Posterior vena cava (tissue), 2 donors: Measurements from ENCODE around the gene C11orf21. TPM values are rescaled to one million over a fixed set of nuclear protein-coding genes. Genes with fewer than 3 reads are reported as not detected.
A peak's percentile ranks its signal among the peaks of the same experiment; 100 is the strongest.

ENCODE experiments used
- DNase-seq: peaks from one replicate; pipeline ENCODE4 v3.0.0-alpha.2; 2020; ENCODE audit warnings: low spot score
- intact Hi-C, 2 donors: fragments of 100-400 bp; cut with DNase I; formaldehyde crosslinking; loops; one replicate each; pipeline versions ENCODE4 v1.14.1 to v1.14.2; 2022 to 2023
- total RNA-seq, 2 donors: library from RNA; stranded (reverse); fragmentation: NEBNext Ultra II Directional; extraction: Animal tissue kit (Norgen Biotek cat#: 25700); gene quantifications; one replicate each; pipeline ENCODE4 v1.2.1, GENCODE V29; 2021
- donor health status: DM: yes; HTN: yes; CAD: no.
- donor health status: DM: yes; HTN: yes; CAD: no.

The C11orf21 gene
- total RNA-seq, 2 donors from 2014 or later = 1.3 to 1.8 TPM

DNA sequence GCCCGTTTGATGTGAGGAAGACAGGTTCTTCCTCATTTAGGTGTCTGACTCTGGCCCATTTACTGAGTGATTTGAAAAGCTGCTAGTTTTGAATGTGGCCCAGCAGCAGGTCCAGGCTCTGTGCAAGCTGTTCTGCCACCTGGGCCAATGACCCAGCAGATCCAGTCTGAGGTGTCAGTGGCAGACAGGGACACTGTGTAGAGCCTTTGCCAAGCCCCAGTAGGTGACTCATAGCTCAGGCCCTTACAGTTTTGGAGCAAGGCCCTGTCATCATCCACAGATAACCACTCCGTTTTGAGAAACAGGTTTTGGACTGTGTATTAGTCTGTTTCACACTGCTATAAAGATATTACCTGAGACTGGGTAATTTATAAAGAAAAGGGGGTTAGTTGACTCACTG is 24.0 kb upstream of the C11orf21 start:
- no peak for DNase-seq
- intact Hi-C loops = no loop called here

DNA sequence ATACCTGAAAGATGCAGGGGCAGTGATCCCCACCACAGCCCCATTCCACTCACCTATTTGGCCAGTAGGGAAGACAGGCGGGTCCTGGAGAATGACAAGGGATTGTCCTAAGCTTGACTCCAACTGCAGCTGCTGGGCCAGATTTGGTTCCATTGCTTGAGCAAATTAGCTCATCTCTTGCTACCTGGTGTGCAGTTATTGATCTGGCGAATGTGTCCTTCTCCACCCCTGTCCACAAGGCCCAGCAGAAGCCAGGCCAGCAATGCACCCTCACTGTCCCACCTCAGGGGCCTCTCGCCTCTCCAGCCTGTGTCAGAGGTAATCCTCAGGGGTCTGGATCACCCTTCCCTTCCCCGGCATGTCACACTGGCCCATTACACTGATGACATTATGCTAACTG is 23.4 kb upstream of the C11orf21 start:
- intact Hi-C loops = no loop called here
- DNase-seq = no peak

DNA sequence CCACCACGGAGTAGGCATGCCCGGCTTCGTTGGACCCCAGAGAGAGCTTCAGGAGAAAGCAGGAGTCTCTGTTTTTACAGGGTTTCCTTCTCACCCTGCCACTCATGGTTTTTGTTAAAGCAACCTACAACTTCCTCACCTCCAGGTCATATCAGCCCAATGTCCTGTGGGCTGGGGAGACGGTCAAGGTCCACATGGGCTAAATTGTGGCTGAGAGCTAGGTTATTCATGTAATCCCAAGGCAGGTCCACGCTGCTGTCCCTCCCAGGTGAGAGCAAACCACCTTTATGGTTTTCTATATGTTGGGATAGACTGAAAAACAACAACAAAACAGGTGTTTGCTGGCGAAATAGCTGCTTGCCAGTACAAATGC is 19.6 kb upstream of the C11orf21 start:
- no peak for DNase-seq
- intact Hi-C loops = no loop called here

DNA sequence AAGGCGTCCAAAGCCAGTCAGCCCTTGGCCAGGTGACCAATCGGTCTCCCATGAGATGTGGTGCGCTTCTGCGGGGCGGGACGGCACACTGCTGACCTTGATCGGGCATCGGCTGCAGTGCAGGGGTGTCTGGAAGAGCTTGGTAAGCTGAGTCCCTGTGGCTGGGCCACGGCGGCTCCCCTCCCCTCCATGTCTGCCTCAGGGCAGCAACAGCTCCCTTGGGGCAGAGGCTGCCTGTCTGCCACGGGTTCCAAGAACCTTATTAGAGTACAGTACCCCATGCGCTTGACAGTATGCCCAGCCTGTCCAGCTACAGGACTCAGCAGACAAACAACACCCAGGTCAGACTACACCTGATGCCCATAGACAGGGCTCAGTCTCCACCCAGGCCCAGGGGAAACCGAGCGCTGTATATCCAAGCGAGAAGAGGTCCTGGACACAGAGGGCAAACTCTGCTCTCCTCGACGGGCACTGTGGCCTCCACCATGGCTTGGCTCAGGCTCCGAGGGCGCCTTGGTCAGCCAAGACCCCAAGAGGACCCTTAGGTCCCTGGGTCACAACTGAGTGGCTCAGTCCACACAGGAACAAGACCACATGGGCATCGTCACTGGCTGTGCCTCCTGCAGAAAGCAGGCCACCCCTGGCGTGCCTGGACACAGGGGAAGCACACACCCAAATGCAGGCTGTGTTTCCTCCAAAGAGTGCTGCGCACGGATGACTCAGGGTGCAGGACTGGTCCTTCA is 19.0 kb upstream of the C11orf21 start:
- intact Hi-C loops = no loop called here
- DNase-seq = no peak

DNA sequence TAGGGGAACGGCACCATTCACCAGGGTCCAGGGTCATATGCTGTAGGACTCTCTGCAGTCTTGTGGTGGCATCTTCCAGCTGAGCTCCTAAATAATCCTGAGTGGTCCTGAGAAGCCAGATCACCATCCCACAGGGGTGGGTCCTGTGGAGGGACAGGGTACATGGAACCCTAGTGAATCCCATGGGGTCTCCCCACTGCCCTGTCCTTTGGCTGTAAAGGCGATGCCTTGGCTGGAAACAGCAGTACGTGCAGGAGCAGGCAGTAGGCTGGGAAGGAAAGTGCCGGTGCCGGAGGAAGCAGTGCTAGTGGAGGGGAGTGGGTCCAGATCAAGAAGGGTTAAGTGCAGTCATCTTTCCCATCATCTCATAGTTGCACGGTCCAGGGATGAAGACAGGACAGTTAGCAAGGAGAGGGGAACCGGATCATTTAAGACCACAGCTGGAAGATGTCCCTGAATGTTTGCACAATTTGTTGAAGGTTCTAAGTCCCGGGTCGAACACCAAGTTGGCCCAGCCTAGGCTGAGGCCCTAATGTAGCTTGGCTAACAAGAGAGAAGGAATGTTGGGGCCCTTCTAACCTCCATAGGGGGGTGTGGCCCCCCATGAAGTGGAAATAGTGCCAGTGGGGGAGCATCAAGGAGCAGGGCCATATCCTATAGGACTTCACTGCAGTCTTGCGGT is 18.2 kb upstream of the C11orf21 start:
- intact Hi-C loops = no loop called here
- DNase-seq = no peak

DNA sequence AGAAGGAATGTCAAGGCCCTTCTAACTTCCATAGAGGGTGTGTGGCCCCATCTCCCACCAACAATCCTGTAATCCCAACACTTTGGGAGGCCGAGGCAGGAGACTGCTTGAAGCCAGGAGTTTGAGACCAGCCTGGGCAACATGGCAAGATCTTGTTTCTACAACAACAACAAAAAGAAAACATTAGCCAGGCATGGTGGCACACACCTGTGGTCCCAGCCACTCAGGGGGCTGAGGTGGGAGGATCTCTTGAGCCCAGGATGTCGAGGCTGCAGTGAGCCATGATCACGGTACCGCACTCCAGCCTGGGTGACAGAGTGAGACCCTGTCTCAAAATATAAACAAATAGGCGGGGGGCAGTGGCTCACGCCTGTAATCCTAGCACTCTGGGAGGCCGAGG is 17.0 kb upstream of the C11orf21 start:
- intact Hi-C loops = no loop called here
- no peak for DNase-seq

DNA sequence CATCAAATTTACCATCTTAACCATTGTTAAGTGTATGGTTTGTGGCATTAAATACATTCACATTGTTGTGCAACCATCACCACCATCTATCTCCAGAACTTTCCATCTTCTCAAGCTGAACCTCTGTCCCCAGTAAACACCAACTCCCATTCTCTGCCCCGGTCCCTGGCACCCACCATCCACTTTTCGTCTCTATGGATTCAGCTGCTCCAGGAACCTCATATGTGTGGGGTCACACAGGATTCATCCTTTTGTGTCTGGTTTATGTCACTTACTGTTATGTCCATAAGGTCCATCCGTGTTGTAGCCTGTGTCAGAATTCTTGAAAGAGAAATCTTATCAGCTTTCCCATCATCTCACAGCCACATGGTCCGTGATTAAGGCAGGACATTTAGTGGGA is 16.4 kb upstream of the C11orf21 start:
- intact Hi-C loops = no loop called here
- DNase-seq = no peak

DNA sequence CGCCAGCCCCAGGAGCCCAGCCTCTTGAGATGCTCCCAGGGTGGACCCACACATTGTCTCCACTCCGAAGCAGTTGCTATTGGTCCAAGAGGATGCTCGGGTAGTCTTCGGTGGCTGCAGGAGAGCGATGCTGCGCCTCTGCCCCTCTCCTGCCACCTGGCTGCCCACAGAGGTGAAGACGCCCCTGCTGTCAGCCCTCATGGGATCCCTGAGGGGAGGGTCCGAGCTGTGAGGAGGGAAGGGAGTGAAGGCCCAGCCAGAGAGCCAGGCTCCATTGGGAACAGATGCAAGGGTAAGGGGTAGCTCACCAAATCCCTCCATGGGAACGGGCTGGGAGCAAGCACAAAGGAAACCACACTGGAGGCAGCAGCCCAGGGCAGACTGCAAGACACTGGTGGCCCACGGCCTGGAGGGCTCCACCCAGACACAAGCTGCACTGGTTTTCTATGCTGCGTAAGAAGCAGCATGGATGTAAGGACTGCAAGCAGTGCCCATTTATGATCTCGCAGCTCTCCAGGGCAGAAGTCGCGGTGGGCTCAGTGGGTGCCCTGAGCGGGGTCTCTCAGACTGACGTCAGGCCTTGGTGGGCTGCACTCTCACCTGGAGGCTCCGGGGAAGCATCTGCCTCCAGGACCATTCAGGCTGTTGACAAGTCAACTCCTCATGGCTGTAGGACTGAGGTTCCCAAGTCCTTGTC is 15.8 kb upstream of the C11orf21 start:
- intact Hi-C loops = no loop called here
- no peak for DNase-seq

DNA sequence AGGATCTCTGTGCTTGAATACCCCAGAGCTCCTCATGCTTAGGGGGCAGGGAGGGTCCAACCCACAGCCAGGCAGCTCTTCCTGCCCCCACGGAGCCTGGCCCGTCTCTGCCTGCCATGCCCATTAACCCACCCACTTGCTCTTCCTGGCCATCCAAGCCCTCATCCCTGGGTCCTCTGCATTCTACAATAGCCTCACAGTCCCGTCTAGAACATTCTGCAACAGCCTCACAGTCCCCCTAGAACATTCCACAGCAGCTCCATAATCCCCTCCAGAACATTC is 15.2 kb upstream of the C11orf21 start:
- intact Hi-C loops = no loop called here
- no peak for DNase-seq

DNA sequence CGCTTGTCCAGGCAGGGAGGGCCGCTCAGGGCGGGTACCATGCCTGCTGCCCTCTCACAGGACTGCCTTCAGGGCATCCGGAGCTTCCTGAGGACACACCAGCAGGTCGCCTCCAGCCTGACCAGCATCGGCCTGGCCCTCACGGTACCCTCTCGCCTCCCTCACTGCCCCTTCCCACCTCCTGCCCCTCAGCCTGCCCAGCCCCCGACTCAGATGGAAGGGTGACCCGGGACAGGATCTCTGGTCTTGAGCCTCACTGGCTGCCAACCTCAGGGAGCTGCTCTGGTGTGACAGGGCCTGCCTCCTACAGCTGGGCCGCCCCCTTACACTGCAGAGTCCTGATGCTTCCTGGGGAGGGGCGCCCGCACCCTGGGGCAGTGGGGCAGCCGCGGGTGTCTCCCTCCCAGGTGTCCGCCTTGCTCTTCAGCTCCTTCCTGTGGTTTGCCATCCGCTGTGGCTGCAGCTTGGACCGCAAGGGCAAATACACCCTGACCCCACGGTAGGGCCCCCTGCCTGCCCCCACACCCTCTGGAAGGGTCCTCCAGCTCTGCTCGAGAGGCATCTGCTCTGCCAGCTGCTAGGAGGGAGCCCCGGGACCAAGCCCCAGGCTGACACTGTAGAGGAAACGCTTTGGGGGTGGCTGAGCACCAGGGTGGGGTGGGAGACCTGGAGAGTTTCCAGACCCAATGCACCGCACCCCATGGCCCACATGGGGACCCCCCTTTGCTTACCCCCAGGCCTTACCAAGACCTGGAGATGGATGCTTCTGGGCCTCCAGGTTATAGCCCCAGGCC is 14.6 kb upstream of the C11orf21 start:
- intact Hi-C loops = no loop called here
- peak; percentile 76 for DNase-seq

DNA sequence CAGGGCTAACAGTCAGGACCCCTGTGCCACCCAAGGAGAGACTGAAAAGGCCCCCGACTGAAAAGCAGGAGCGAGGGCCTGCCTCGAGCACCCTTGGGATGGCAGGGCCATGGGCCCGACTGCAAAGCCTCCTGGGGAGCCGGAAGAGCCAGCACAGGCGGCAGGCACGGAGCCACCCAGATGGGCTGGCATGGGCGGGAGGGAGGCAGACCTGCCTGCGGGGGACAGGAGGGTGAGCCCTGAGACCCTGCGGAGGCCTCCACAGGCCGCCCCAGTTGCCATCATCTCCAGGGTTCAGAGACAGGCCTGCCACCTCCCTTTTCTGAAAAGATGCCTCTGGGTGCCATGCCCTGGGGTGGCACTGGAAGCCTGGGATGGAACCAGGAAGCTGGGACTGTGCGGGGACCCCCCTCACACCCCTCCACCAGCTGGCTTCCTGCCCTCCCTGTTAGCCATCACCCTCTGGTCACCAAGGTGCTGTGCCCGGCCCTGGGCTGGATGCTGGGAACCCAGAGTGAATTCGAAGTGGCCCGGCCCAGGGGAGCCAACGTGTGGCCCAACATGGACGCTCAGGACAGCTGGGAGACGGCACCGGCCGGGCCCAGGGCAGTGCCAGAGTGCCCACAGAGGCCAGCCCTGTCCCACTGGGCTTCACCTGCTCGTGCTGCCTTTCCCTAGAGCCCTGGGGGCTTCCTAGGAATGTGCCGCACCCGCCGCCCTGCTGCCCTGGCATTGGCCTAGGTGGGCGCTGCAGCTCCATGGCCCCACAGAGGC is 13.9 kb upstream of the C11orf21 start:
- DNase-seq = no peak

DNA sequence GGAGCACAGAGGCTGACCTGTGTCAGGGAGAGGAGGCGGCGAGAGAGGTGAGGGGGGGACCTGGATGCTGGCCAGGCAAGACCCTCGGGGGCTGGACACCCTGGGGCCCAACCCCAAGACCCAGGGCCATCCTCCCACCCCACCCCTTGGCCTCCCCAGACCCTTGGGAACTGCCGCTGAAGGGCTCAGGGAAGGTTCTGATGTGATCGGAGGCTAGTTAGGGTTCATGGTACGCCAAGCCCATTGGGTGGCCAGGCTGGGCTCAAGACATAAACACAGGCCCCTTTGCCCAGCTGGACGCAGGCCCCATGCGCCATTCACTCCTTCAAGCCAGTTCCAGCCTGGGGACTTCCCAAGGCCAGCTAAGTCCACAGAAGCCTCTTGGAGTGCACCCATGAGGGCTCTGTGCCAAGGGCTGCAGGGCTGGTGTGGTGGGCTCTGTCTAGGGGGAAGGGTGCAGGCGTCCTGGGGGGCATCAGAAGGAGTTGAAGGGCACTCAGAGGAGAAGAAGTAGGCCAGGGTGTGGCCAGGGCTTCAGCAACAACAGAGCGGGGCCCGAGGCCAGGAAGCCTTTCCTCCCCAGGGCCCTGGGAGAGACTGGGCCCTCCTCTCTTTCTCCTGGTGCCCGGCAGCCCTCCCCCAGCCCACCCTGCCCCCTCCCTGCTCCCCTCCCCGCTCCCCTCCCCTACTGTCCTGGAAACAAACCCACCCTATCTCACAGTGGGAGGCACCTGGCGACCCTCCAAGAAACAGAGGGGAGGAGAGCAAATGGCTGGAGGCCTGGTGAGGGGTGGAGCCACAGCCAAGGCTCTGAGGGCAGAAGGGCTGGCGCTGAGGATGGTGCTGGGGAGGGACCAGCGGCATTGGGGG is 13.0 kb upstream of the C11orf21 start:
- DNase-seq = peak; percentile 92
- intact Hi-C loops = loop anchor here in 1 of 2 donors (5.0 kb wide), 1 partner anchor 68 kb away; no protein-coding TSS in a partner anchor

More for the DNA sequence above, 13.9 kb upstream of the C11orf21 start:
- intact Hi-C loops = no loop called here

DNA sequence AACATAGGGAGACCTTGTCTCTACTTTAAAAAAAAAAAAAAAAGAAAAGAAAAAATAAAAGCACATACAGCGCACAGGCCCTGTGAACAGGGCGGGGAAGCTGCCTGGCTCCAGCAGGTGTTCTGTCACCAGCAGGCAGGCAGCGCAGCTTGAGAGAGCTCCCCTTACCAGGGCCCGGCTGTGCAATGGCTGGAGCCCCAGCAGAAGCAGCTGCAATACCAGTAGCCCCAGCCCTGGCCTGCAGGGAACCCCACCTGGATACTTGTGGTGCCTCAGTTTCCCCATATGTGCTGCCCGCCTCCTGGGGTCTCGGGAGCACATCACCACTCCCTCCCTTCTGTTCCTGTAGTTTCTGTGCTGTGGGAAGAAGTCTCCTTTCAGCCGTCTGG is 12.4 kb upstream of the C11orf21 start:
- intact Hi-C loops = loop anchor here in 1 of 2 donors (5.0 kb wide), 1 partner anchor 68 kb away; no protein-coding TSS in a partner anchor
- peak; percentile 74 for DNase-seq

DNA sequence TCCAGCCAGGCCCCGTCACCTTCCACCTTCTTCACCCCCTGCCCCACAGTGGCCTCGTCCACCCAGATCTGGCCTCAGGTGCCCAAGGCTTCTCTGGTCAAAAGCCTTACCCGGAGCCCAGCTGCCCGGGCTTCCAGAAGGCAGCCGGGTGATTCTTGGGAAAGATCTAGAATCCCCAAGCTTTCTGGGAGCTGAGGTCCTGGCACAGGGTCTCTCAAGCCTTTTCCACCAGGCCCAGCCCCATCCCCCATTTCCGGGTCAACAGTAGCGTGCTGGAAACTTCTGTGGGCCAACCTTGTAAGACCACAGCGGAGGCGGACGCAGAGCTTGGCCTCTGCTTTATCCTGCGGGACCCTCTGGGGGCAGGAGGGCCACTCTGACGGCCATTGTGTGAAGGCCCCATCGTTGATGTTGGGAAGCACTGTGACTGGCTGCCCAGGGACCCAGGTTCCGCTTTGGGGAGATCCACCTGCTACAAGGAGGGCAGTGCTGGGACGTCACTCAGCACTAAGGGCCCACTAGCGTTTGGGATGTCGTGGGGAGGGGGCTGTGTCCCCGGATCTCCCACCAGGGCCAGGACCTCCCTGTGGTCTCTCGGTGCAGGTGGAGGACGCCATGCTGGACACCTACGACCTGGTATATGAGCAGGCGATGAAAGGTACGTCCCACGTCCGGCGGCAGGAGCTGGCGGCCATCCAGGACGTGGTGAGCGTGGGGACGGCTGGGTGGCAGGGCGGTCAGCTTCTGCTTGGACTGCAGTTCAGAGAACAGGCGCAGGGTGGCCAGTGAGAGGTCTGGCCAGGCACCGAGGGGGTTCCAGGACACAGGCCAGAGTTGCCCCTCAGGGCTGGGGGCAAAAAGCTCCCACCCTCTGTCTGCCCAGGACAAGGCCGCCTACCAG is 11.6 kb upstream of the C11orf21 start:
- DNase-seq = peak; percentile 70
- intact Hi-C loops = loop anchor here in 1 of 2 donors (5.0 kb wide), 1 partner anchor 69 kb away; no protein-coding TSS in a partner anchor

DNA sequence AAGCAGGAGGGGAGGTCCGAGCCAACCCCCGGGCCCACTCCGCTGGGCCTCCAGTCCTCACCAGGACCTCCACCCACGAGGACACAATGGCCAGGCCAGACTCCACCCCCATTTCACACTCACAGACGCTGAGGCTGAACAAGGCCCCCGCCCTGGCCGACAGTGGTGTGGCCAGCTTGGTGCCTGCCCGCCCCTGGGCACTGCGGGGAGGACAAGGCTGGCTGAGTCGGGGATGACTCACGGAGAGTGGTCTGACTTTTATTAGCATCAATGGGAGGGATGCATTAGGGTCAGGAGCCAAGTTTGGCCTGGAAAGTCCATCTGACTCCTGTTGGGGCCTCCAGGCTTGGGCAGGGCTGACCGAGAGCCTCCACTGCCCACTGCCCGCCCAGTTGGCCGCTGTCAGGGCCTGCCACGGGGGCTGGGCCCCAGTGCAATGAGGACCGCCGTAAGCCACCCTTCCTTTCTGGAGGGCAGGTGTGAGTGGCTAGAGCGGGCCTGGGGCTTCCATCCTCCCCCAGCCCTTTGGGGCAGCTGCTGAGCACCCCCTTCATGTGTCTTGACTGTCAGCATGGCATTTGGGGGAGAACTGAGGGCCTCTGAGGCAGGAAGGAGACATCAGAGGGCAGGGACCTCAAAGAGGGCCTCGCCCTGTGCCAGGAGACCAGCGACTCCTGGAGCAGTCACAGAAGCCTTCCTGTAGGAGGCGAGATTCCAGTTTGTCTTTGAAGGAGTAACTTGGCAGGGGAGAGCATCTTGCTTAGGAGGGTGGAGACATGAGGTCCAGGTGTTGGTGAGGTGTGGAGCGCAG is 10.7 kb upstream of the C11orf21 start:
- intact Hi-C loops = loop anchor here in 1 of 2 donors (5.0 kb wide), 1 partner anchor 70 kb away; no protein-coding TSS in a partner anchor
- peak; percentile 87 for DNase-seq
